22Rv1 (cell line): ENCODE results near the gene MAP1LC3B2.

Experiments used
- ZFX ChIP-seq: fragments of 450-650 bp; IDR thresholded peaks from 2 replicates; pipeline ENCODE4 v1.6.1; 2017; ENCODE audit warnings: antibody characterized with exemption, borderline replicate concordance
- TF ChIP-seq, protein P1 (sequence below): fragments of 450-650 bp; IDR thresholded peaks from 2 replicates; pipeline ENCODE4 v1.5.1; 2017; ENCODE audit warnings: mild to moderate bottlenecking

DNA sequence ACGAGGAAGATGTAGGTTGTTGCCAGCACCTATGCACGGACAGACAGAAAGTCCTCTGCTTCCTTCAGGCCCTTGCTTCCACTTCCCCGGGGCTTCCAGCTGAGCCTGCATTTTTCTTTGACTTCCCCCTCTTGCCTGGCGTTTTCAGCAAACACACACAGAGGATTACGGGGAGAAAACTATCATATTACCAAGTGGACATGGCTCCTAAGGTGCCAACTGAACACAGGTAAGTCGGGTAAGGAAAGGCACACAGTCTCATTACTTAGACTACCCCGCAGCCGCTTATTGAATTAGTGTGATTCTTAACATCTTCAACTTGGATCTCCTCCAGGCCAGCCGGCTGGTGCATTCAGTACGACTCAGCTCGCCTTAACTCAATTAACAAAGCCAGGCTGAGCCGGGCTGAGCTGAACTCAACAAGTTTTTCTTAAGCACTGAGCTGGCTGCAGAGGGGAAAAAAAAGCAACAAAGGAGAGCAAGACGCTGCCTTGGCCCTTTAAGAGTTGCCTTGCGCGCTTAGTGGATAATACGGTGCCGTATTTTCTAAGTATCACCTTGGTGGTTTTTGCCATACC is 19.2 kb upstream of the MAP1LC3B2 start:
- TF ChIP-seq, protein P1, sequence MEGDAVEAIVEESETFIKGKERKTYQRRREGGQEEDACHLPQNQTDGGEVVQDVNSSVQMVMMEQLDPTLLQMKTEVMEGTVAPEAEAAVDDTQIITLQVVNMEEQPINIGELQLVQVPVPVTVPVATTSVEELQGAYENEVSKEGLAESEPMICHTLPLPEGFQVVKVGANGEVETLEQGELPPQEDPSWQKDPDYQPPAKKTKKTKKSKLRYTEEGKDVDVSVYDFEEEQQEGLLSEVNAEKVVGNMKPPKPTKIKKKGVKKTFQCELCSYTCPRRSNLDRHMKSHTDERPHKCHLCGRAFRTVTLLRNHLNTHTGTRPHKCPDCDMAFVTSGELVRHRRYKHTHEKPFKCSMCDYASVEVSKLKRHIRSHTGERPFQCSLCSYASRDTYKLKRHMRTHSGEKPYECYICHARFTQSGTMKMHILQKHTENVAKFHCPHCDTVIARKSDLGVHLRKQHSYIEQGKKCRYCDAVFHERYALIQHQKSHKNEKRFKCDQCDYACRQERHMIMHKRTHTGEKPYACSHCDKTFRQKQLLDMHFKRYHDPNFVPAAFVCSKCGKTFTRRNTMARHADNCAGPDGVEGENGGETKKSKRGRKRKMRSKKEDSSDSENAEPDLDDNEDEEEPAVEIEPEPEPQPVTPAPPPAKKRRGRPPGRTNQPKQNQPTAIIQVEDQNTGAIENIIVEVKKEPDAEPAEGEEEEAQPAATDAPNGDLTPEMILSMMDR: no peak
- TF ChIP-seq ZFX: no peak
